Measurements from ENCODE around the gene FNBP1.
"Not testable (repeated sequence)": the region's sequence is repeated elsewhere in the genome, so short reads cannot be mapped to it uniquely, and the experiment has no call there.

FNBP1 gene

GRCh38 chr9:129981180-129981907, 61.6 kb downstream of the FNBP1 start:
- H3K9me3 ChIP-seq (replicated peaks in 1 of 11): peaks cover 14 to 28% (median 23%) of the 10 kb centered on the region in 11 experiments; a peak in 21 of 22 replicates
- H3K4me1 ChIP-seq: peaks cover 0 to 51% (median 0%) of the 10 kb centered on the region in 10 experiments; a peak in 7 of 20 replicates
- no peak overlapping the region for H3K9ac ChIP-seq
- H3K27ac ChIP-seq: peak overlapping the region in 1 of 11 experiments; percentile 24; a peak in 1 of 22 replicates
- no peaks in the 10 kb centered on the region for H3K27me3 ChIP-seq
- peaks cover 0 to 61% (median 26%) of the 10 kb centered on the region in 11 experiments; a peak in 14 of 22 replicates for H3K36me3 ChIP-seq
- H3K4me2 ChIP-seq: peak overlapping the region in 3 of 11 experiments; percentile 31 to 76 (median 39); a peak in 5 of 22 replicates
- H4K20me1 ChIP-seq: peaks cover 0 to 79% (median 0%) of the 10 kb centered on the region in 11 experiments; a peak in 4 of 22 replicates
- H3K4me3 ChIP-seq: no peak overlapping the region
- no peak for TF ChIP-seq Cebpa-rat (IDR thresholded peaks at IDR 0.05)

- H3K27ac ChIP-seq, H3K4me2 ChIP-seq, H3K27me3 ChIP-seq, H3K9ac ChIP-seq, H3K4me3 ChIP-seq: not testable (repeated sequence)
- Histone ChIP-seq H3K36me3 (peaks cover 0 to 62% (median 26%) of the 10 kb centered on the region in 11 experiments; a peak in 14 of 22 replicates), H3K9me3 (replicated peaks in 1 of 11) (peaks cover 10 to 20% (median 18%) of the 10 kb centered on the region in 11 experiments; a peak in 21 of 22 replicates), H4K20me1 (peaks cover 0 to 78% (median 0%) of the 10 kb centered on the region in 11 experiments; a peak in 4 of 22 replicates), H3K4me1 (peaks cover 0 to 51% (median 0%) of the 10 kb centered on the region in 10 experiments; a peak in 7 of 20 replicates)
Measured at GRCh38 chr9:129980224-129980623, 62.8 kb downstream of the FNBP1 start.

- Histone ChIP-seq H3K4me3 (no peak overlapping the region), H3K27ac (no peak overlapping the region), H3K36me3 (peaks cover 0 to 62% (median 16%) of the 10 kb centered on the region in 11 experiments; a peak in 13 of 22 replicates), H3K4me2 (peak overlapping the region in 2 of 11 experiments; percentile 43 to 53; a peak in 4 of 22 replicates), H3K9me3 (replicated peaks in 1 of 11) (peaks cover under 1 to 10% (median 8%) of the 10 kb centered on the region in 11 experiments; a peak in 20 of 22 replicates), H4K20me1 (peaks cover 0 to 83% (median 0%) of the 10 kb centered on the region in 11 experiments; a peak in 4 of 22 replicates), H3K27me3 (no peaks in the 10 kb centered on the region), H3K9ac (no peak overlapping the region), H3K4me1 (peaks cover 0 to 45% (median 0%) of the 10 kb centered on the region in 10 experiments; a peak in 7 of 20 replicates)
- TF ChIP-seq Cebpa-rat (IDR thresholded peaks at IDR 0.05): no peak
Measured at GRCh38 chr9:129979071-129979745, 63.8 kb downstream of the FNBP1 start.

GRCh38 chr9:129972816-129973215, 70.2 kb downstream of the FNBP1 start:
- Histone ChIP-seq H3K4me2 (no peak overlapping the region), H3K27me3 (no peaks in the 10 kb centered on the region)

DNA sequence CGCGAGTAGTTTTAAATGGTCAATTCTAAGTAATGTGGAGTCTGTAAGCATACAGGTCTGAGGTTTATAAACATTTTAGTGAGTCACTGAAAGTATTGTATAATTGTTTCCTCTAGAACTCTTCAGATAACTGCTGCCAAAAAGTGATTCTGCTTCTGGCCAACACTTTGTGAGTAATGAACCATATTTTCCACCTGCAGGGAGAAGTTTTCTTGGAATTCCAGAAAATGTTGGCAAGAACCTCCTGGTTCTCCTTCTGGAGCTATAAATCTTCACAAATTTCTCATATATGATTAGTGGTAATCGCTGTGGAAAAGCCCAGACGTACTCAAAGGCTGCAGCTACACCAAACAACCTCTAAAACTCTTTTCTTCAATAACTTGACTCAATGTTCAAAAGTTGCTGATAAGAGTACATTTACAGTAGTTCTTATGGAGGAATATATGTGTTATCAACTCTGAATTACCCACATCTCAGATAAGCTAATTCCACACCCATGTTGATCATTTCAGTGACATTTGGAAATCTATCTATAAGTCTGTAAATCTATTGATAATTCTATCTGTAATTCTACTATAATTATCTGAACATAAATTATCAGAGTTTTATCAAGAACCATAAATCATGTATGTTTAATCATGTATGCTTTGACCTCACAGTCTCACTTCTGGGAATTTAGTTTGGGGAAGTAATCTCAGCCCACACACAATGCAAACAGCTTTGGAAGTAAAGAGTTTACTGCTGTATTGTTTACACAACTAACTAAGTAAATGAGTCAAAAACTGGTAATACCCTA, 74.1 kb downstream of the FNBP1 start:
- Histone ChIP-seq H3K27ac (peak overlapping the region in 3 of 11 experiments; percentile 34 to 52 (median 44); a peak in 5 of 22 replicates), H3K4me1 (peaks cover 23 to 74% (median 26%) of the 10 kb centered on the region in 10 experiments), H3K4me2 (peak overlapping the region in 3 of 11 experiments; percentile 45 to 75 (median 75); a peak in 6 of 22 replicates), H3K9ac (no peak overlapping the region), H3K36me3 (peaks cover 0 to 44% (median 0%) of the 10 kb centered on the region in 11 experiments; a peak in 7 of 22 replicates), H3K27me3 (no peaks in the 10 kb centered on the region), H4K20me1 (peaks cover 0 to 9% (median 0%) of the 10 kb centered on the region in 11 experiments; a peak in 2 of 22 replicates), H3K9me3 (replicated peaks in 1 of 11) (no peaks in the 10 kb centered on the region; a peak in 1 of 22 replicates), H3K4me3 (no peak overlapping the region)
- TF ChIP-seq Cebpa-rat (IDR thresholded peaks at IDR 0.05): no peak

More at GRCh38 chr9:129972816-129973215, 70.2 kb downstream of the FNBP1 start:
- peaks cover 0 to 65% (median 8%) of the 10 kb centered on the region in 11 experiments; a peak in 13 of 22 replicates for H3K36me3 ChIP-seq
- H3K9ac ChIP-seq: no peak overlapping the region
- no peak overlapping the region for H3K27ac ChIP-seq
- peaks cover 0 to 39% (median 0%) of the 10 kb centered on the region in 10 experiments; a peak in 8 of 20 replicates for H3K4me1 ChIP-seq
- no peak for TF ChIP-seq Cebpa-rat (IDR thresholded peaks at IDR 0.05)
- peaks cover 0 to 34% (median 0%) of the 10 kb centered on the region in 11 experiments; a peak in 2 of 22 replicates for H4K20me1 ChIP-seq
- no peak overlapping the region for H3K4me3 ChIP-seq
- H3K9me3 ChIP-seq (replicated peaks in 1 of 11): no peaks in the 10 kb centered on the region

GRCh38 chr9:129964901-129965734, 77.9 kb downstream of the FNBP1 start:
- Histone ChIP-seq H3K4me1 (peaks cover 45 to 95% (median 53%) of the 10 kb centered on the region in 10 experiments), H3K4me2 (peak overlapping the region; percentile 74 to 98 (median 89); a peak in 16 of 22 replicates), H3K4me3 (no peak overlapping the region), H3K9ac (peak overlapping the region in 3 of 11 experiments; percentile 0 to 53 (median 39); a peak in 4 of 22 replicates), H3K27me3 (no peaks in the 10 kb centered on the region), H3K36me3 (peaks cover 0 to 28% (median 0%) of the 10 kb centered on the region in 11 experiments; a peak in 8 of 22 replicates), H4K20me1 (peaks cover 0 to 4% (median 0%) of the 10 kb centered on the region in 11 experiments; a peak in 1 of 22 replicates), H3K27ac (peak overlapping the region in 9 of 11 experiments; percentile 10 to 87 (median 53); a peak in 17 of 22 replicates), H3K9me3 (replicated peaks in 1 of 11) (no peaks in the 10 kb centered on the region; a peak in 1 of 22 replicates)
- TF ChIP-seq Cebpa-rat (IDR thresholded peaks at IDR 0.05): no peak

DNA sequence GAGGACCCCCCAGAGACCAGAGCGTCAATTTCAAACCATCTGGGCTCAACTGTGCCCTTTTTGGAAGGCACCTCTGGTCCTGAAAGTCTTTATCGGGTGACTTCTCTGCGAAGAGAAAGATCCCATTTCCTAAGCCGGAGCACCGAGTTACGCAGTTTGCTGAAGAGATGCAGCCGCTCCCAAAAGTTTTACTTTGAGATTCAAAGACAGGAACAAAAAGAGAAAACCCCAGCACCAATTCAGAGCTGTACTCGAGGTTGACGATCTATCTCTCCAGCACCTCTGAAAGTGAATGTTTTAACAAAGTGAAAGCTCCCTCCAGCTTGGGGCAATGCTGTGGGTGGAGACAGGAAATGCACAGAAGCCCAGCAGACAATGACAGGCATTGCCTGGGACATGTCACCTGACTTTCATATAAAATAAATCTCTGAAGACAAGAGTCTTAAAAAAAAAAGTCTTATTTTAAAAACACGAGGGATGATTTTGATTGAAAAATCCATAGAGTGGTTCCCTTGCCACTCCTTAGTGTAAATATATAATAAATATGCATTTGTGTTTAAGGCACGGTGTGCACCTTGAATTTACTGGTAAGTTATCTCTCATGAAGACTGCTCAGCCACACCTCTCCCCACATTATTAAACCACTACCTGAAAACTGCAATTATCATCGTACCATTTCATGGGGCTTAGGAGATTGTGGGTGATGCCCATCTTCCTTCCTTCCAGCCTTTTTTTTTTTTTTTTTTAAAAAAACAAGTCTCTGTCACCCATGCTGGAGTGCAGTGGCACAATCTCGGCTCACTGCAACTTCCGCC, 79.9 kb downstream of the FNBP1 start:
- H3K4me1 ChIP-seq: peaks cover 45 to 93% (median 53%) of the 10 kb centered on the region in 10 experiments
- H3K27me3 ChIP-seq: no peaks in the 10 kb centered on the region
- peak overlapping the region; percentile 66 to 87 (median 82) for H3K27ac ChIP-seq
- peaks cover 0 to 44% (median 0%) of the 10 kb centered on the region in 11 experiments; a peak in 9 of 22 replicates for H3K36me3 ChIP-seq
- peaks cover 0 to 4% (median 0%) of the 10 kb centered on the region in 11 experiments; a peak in 1 of 22 replicates for H4K20me1 ChIP-seq
- peak overlapping the region; percentile 74 to 98 (median 89) for H3K4me2 ChIP-seq
- H3K9me3 ChIP-seq (replicated peaks in 1 of 11): no peaks in the 10 kb centered on the region; a peak in 1 of 22 replicates
- peak overlapping the region; percentile 48 to 71 (median 61) for H3K4me3 ChIP-seq
- TF ChIP-seq Cebpa-rat (IDR thresholded peaks at IDR 0.05): no peak
- peak overlapping the region; percentile 74 to 86 (median 81) for H3K9ac ChIP-seq

Measured in BLaER1 treated with 17β-estradiol and CSF1 and Interleukin-3, amounts not matched to agents 10 nM and 100 nM (cell line).